ENCODE data around the gene MMP21. TPM values are rescaled to one million over a fixed set of nuclear protein-coding genes. Genes with fewer than 3 reads are reported as not detected.

The MMP21 gene
- total and polyA plus RNA-seq, 2 of the 13 experiments (the other 11 are each of a cell fraction or from before 2014, with no cell fraction given) = not detected

DNA sequence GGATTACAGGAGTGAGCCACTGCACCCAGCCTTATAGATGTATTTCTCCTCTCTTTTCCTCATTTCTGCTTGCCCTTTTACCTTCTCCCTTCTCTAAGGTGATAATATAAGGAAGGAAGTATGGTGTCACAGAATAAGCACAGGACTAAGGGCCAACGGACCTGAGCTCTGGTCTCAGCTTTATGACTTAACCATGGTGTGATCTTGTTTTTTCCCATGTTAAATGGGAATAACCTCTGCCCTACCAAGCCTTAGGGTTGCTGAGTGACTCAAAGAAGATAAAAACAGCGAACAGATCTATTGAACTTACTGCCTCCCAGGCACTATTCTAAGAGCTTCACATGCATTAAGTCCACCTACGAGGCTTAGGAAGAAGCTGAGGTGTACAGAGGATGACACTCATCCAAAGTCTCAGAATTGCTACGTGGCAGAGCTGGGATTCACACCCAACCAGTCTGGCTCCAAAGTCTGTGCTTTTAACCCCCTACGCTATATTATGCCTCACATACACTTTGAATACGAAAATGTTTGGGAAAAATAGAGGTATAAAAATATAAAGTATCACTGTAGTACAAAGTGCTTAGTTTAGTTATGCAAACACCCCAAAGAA is 41.8 kb upstream of the MMP21 start:
- no TSS peak for BruUV-seq (replicated peaks)
- intact Hi-C loops (cut with micrococcal nuclease; ENCODE audit: unreplicated experiment) = no loop called here
- ATAC-seq (no peak), DNase-seq (ENCODE audit: low spot score) (no peak), FAIRE-seq (no peak)
- H3K4me2 ChIP-seq (ENCODE audit: low read depth, low read length) = no peak overlapping the region
- no peak overlapping the region for H3K9ac ChIP-seq (ENCODE audit: insufficient read depth, low read depth, low read length)
- no peak overlapping the region for H3K4me3 ChIP-seq (replicated peaks in 1 of 3; ENCODE audit: insufficient read depth in 1 of 3, low read depth in 2 of 3, low read length in 3 of 3)
- H3K36me3 ChIP-seq (replicated peaks in 1 of 2; ENCODE audit: control insufficient read depth in 1 of 2, insufficient read depth in 2 of 2, low read length in 2 of 2) = peaks cover 2 to 4% of the 10 kb centered on the region in 2 experiments; a peak in 2 of 5 replicates
- no peak for TF ChIP-seq GLI4 (CRISPR knock-in tag; IDR thresholded peaks at IDR 0.05; ENCODE audit: borderline replicate concordance)
- TF ChIP-seq, protein P1, sequence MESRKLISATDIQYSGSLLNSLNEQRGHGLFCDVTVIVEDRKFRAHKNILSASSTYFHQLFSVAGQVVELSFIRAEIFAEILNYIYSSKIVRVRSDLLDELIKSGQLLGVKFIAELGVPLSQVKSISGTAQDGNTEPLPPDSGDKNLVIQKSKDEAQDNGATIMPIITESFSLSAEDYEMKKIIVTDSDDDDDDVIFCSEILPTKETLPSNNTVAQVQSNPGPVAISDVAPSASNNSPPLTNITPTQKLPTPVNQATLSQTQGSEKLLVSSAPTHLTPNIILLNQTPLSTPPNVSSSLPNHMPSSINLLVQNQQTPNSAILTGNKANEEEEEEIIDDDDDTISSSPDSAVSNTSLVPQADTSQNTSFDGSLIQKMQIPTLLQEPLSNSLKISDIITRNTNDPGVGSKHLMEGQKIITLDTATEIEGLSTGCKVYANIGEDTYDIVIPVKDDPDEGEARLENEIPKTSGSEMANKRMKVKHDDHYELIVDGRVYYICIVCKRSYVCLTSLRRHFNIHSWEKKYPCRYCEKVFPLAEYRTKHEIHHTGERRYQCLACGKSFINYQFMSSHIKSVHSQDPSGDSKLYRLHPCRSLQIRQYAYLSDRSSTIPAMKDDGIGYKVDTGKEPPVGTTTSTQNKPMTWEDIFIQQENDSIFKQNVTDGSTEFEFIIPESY (CRISPR knock-in tag; IDR thresholded peaks at IDR 0.05) = no peak
- TF ChIP-seq ZSCAN31 (CRISPR knock-in tag; IDR thresholded peaks at IDR 0.05; ENCODE audit: low read depth) = no peak
- no peak for TF ChIP-seq ZNF552 (CRISPR knock-in tag; IDR thresholded peaks at IDR 0.05; ENCODE audit: borderline replicate concordance)
- TF ChIP-seq SRSF4 (IDR thresholded peaks at IDR 0.05; ENCODE audit: low read depth, low read length, poor library complexity, severe bottlenecking) = no peak
- WGBS (ENCODE audit: low lambda C conversion rate) = 94% methylated on average over 6 of the region's 6 CpGs
- H3K27ac ChIP-seq (ENCODE audit: extremely low read length, insufficient read depth, low read length) = no peak overlapping the region
- no peaks in the 10 kb centered on the region for H3K9me3 ChIP-seq (ENCODE audit: low read length)
- peaks cover 25% of the 10 kb centered on the region for H3K4me1 ChIP-seq (ENCODE audit: insufficient read depth, low read length)
- in situ Hi-C loops (cut with HindIII; ENCODE audit: extremely low pct_ligation_motif_present, low pct_unique_long_range_greater_than_20kb) = no loop called here
- ChIA-PET CTCF (ENCODE audit: low intra/inter-chr PET ratio, low total read pairs) (no interaction called here), POLR2A (interaction anchor here (0.7 kb wide), 1 partner anchor 27 kb away, joined by 3 read pairs; no protein-coding TSS in a partner anchor)
- H3K27me3 ChIP-seq (ENCODE audit: control insufficient read depth in 1 of 2, insufficient read depth in 2 of 2, low read length in 2 of 2) = no peaks in the 10 kb centered on the region
- no peaks in the 10 kb centered on the region for H4K20me1 ChIP-seq (ENCODE audit: insufficient read depth, low read length)
- no peak overlapping the region for H2AFZ ChIP-seq (ENCODE audit: low read length)
- H3K79me2 ChIP-seq (ENCODE audit: insufficient read depth, low read length) = peaks cover 3% of the 10 kb centered on the region

DNA sequence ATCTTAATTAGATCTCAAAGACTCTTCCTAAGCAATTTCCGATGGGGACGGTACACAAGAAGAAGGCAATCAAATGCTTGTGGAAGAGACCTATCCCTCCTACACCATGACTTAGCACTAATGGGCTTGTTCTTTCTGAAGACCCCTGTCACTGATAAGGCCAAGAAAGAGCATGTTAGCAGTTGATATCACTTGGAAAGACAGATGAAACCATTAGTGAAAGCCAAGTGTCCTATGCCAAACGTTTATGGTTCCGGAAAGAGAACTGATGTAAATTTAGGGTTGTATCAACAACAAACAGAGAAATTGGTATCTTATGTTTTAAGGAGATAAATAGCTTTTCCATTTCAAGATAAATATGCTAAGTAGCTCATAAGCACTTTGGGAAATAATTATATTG is 40.9 kb upstream of the MMP21 start:
- in situ Hi-C loops (cut with HindIII; ENCODE audit: extremely low pct_ligation_motif_present, low pct_unique_long_range_greater_than_20kb) = no loop called here
- H3K4me2 ChIP-seq (ENCODE audit: low read depth, low read length) = no peak overlapping the region
- CTCF ChIA-PET (ENCODE audit: low intra/inter-chr PET ratio, low total read pairs) = no interaction called here
- H2AFZ ChIP-seq (ENCODE audit: low read length) = no peak overlapping the region
- POLR2A ChIA-PET = no interaction called here
- H3K36me3 ChIP-seq (replicated peaks in 1 of 2; ENCODE audit: control insufficient read depth in 1 of 2, insufficient read depth in 2 of 2, low read length in 2 of 2) = peaks cover 2 to 4% of the 10 kb centered on the region in 2 experiments; a peak in 2 of 5 replicates
- FAIRE-seq (no peak), ATAC-seq (no peak), DNase-seq (ENCODE audit: low spot score) (no peak)
- H4K20me1 ChIP-seq (ENCODE audit: insufficient read depth, low read length) = no peaks in the 10 kb centered on the region
- H3K9me3 ChIP-seq (ENCODE audit: low read length) = no peaks in the 10 kb centered on the region
- BruUV-seq (replicated peaks) = no TSS peak
- no peak overlapping the region for H3K4me3 ChIP-seq (replicated peaks in 1 of 3; ENCODE audit: insufficient read depth in 1 of 3, low read depth in 2 of 3, low read length in 3 of 3)
- WGBS (ENCODE audit: low lambda C conversion rate) = 85% methylated on average over 4 of the region's 4 CpGs
- intact Hi-C loops (cut with micrococcal nuclease; ENCODE audit: unreplicated experiment) = no loop called here
- no peak overlapping the region for H3K9ac ChIP-seq (ENCODE audit: insufficient read depth, low read depth, low read length)
- peaks cover 16% of the 10 kb centered on the region for H3K4me1 ChIP-seq (ENCODE audit: insufficient read depth, low read length)
- peaks cover 3% of the 10 kb centered on the region for H3K79me2 ChIP-seq (ENCODE audit: insufficient read depth, low read length)
- no peak overlapping the region for H3K27ac ChIP-seq (ENCODE audit: extremely low read length, insufficient read depth, low read length)
- H3K27me3 ChIP-seq (ENCODE audit: control insufficient read depth in 1 of 2, insufficient read depth in 2 of 2, low read length in 2 of 2) = no peaks in the 10 kb centered on the region
- TF ChIP-seq ZNF772 (CRISPR knock-in tag; IDR thresholded peaks at IDR 0.05) (no peak), MXI1 (IDR thresholded peaks at IDR 0.05; ENCODE audit: borderline replicate concordance, low read depth, low read length) (no peak), EP300 (IDR thresholded peaks at IDR 0.05; ENCODE audit: low read depth in 2 of 2, low read length in 2 of 2) (no peak), EP300 (CRISPR knock-in tag; IDR thresholded peaks at IDR 0.05; ENCODE audit: borderline replicate concordance) (no peak), HDAC2 (CRISPR knock-in tag; IDR thresholded peaks at IDR 0.05) (no peak), SIX4 (CRISPR knock-in tag; IDR thresholded peaks at IDR 0.05) (no peak), KMT2B (CRISPR knock-in tag; IDR thresholded peaks at IDR 0.05) (no peak), HMGXB3 (CRISPR knock-in tag; IDR thresholded peaks at IDR 0.05; ENCODE audit: borderline replicate concordance) (no peak)
